SU-DHL-6 (cell line): ENCODE data around the gene FOXB1.

Experiments used
- EZH2phosphoT487 ChIP-seq: fragments of 200-600 bp; sonication (generic), shearing (Covaris generic); conservative IDR thresholded peaks from 2 replicates; pipeline ENCODE4 v1.6.1; 2018; ENCODE audit warnings: mild to moderate bottlenecking, antibody characterized with exemption, low read length, moderate library complexity, mixed read lengths
- TF ChIP-seq, protein P1 (sequence below): fragments of 200-600 bp; sonication (generic); IDR thresholded peaks from one replicate; pipeline ENCODE4 v1.5.1; 2017; ENCODE audit warnings: antibody characterized with exemption, mild to moderate bottlenecking, low read length, moderate library complexity; ENCODE audit not compliant: insufficient read depth, poor library complexity, severe bottlenecking

DNA sequence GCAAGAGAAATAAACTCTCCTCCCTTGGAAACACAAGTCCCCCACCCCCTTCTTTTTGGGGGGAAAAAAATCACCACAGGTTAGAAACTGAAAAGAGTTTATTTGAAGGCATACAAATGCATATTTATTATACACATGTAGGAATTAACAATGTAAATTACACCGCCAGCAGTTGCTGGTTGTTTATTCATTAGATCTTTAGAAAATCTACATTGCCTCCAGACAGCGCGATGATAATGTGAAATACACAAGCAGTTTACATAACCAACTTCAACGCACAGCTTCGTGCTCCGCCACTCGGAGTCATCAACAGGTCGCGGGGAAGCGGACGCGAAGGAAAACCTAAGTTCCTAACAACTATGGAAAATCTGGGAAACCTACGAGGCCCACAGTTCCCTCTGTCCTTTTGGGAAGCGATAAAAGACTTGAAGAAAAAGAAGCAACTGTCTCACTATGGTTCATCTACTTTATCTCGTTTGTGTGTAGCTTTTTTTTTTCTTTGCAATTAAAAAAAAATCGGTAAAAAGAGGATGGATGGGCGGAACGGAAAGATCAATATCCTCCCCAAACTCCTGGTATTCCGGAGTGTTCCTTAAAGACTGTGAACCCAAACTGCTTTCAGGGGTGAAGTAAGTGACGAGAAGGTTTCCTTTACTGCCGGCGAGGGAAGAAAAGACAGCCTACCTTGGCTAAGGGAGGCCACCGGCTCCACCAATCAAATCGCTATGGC lies 8.4 kb upstream of the FOXB1 start:
- TF ChIP-seq, protein P1, sequence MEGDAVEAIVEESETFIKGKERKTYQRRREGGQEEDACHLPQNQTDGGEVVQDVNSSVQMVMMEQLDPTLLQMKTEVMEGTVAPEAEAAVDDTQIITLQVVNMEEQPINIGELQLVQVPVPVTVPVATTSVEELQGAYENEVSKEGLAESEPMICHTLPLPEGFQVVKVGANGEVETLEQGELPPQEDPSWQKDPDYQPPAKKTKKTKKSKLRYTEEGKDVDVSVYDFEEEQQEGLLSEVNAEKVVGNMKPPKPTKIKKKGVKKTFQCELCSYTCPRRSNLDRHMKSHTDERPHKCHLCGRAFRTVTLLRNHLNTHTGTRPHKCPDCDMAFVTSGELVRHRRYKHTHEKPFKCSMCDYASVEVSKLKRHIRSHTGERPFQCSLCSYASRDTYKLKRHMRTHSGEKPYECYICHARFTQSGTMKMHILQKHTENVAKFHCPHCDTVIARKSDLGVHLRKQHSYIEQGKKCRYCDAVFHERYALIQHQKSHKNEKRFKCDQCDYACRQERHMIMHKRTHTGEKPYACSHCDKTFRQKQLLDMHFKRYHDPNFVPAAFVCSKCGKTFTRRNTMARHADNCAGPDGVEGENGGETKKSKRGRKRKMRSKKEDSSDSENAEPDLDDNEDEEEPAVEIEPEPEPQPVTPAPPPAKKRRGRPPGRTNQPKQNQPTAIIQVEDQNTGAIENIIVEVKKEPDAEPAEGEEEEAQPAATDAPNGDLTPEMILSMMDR: no peak
- TF ChIP-seq EZH2phosphoT487: no peak
